Measurements from ENCODE around the gene PTGFRN. TPM values are rescaled to one million over a fixed set of nuclear protein-coding genes. Genes with fewer than 3 reads are reported as not detected.

PTGFRN gene
- total RNA-seq, 1 donor from 2014 or later = 99.6 TPM

DNA sequence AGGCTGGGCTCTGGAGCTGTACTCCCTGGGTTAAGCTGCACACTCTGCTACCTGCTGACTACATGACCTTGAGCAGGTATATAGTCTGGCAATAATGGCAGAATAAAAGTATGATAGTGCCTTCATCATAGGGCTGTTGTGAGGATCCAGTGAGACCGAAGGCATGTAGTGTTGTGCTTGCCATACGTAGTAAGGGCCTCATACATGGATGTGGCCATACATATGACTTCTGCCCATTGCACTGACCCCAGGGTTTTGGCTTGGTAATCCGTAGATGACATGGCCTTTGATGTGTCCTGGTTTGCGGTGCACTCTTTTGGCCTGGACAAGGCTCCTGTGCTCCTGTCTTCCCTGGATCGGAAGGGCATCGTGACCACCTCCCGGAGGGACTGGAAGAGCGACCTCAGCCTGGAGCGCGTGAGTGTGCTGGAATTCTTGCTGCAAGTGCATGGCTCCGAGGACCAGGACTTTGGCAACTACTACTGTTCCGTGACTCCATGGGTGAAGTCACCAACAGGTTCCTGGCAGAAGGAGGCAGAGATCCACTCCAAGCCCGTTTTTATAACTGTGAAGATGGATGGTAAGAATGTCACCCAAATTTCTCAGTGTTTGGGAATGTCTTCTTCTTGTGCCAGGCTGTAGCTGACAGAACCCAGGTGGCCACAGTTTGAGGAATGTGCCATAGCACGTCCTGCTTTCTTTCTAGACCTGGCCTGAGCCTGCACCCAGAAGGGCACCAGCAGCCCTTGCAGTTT lies 74.9 kb downstream of the PTGFRN start:
- DNase-seq (peak; percentile 40), ATAC-seq (peak; percentile 74)
- intact Hi-C loops (cut with micrococcal nuclease) = no loop called here

DNA sequence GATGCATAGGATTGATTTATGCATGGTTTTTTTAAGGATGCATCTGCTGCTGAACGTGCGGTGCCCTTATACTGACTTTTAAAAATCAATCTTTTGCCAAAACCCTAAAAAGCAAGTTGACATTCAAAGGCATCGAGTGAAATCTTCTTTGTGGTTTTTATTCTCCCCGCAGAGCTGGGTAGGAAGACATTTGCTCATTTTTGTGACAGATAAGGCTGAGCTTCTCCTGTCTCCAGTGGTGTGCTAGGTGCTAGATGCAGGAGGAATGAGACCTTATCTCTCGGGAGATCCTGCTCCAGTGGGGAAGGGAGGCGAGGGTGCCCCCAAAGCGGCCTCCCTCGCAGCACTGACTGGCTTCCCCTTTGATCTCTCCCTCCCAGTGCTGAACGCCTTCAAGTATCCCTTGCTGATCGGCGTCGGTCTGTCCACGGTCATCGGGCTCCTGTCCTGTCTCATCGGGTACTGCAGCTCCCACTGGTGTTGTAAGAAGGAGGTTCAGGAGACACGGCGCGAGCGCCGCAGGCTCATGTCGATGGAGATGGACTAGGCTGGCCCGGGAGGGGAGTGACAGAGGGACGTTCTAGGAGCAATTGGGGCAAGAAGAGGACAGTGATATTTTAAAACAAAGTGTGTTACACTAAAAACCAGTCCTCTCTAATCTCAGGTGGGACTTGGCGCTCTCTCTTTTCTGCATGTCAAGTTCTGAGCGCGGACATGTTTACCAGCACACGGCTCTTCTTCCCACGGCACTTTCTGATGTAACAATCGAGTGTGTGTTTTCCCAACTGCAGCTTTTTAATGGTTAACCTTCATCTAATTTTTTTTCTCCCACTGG lies 76.9 kb downstream of the PTGFRN start:
- no peak for ATAC-seq
- DNase-seq = no peak
- intact Hi-C loops (cut with micrococcal nuclease) = no loop called here

- intact Hi-C loops (cut with micrococcal nuclease) = no loop called here
- no peak for DNase-seq
- no peak for ATAC-seq
Observed at GRCh38 chr1:116987256-116987555, 77.5 kb downstream of the PTGFRN start.

DNA sequence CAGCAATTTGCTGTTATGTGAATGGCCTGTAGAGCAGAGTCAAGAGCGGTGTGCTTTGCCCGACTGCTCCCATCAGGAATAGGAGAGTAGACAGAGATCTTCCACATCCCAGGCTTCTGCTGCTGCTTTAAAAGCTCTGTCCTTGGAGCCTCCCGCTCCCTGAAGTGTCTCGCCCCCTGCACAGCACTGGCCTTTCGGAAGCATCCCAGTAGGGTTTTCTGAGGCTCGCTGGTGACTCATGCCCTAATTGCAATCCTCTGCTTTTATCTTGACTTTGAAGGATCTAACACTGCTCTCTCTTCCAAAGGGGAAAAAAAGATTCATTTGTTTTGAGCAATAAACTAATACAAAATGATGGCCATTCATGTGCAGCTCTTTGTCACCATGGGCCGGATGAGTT lies 78.5 kb downstream of the PTGFRN start:
- intact Hi-C loops (cut with micrococcal nuclease) = no loop called here
- DNase-seq (peak; percentile 58), ATAC-seq (peak; percentile 27)

DNA sequence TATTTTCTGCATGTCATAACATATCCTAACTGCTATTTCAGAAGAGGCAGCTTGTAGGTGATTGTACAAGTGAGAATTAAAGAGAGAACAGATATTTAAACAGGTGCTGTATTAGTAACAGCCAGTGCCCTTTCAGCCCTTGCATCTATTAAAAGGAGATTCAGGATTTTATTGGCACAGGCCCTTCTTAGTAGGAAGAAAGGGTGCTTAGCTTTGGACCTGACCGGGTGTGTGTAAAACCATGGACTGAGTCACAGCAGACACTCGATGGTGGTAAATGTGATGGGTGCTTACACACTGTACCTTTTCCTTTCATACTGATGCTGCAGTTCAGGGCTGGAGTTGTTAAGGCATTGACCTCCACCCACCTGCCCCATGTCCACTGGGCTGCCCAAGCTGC lies 79.2 kb downstream of the PTGFRN start:
- DNase-seq (no peak), ATAC-seq (no peak)
- intact Hi-C loops (cut with micrococcal nuclease) = no loop called here

DNA sequence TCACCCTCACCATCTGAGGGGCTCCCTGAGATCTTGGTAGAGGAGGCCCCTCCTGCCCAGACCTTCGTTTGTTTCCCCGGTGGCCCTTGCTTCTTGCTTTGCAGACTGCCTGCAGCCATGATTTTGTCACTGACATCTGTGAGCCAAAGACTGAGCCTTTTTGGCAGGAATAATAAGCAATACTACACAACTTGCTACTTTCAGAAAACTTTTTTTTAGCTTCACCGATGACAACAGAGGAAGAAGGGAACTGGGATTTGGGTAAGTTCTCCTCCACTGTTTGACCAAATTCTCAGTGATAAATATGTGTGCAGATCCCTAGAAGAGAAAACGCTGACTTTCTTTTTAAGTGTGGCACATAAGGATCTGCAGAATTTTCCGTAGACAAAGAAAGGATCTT lies 80.1 kb downstream of the PTGFRN start:
- DNase-seq (no peak), ATAC-seq (peak; percentile 47)
- intact Hi-C loops (cut with micrococcal nuclease) = no loop called here

- peak; percentile 91 for ATAC-seq
- peak; percentile 91 for DNase-seq
- intact Hi-C loops (cut with micrococcal nuclease) = no loop called here
Observed at GRCh38 chr1:116990612-116991151, 81.0 kb downstream of the PTGFRN start.

DNA sequence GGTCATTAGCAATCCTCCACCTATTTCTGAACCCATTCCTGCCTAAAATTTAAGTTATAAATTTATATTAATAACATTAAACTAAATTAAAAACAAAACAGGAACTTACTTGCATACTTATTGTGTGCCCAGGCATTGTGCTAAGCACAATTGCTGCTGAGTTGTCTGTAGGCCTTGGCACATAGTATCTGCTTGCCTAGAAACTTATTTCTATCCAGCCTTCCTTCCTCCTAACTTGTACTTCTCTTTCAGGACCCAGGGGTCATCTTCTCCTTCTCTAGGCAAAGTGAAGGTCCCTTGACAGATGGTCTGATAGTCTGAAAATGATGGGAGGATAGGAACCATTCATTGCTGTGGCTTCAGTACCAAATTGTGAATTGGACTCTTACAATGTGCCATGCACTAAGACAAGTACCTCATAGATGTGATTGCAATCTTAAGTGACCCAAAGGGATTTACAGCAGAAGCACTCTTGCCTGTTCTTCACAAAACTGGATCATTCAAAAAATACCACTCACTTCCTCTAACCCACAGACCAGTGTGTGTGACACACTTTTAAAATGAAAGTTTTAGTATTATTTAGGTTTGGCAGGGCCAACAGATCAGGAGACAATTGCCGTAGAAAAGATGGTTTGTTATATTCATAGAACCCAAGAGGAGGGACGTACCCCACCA lies 81.6 kb downstream of the PTGFRN start:
- ATAC-seq = peak; percentile 3
- intact Hi-C loops (cut with micrococcal nuclease) = no loop called here

DNA sequence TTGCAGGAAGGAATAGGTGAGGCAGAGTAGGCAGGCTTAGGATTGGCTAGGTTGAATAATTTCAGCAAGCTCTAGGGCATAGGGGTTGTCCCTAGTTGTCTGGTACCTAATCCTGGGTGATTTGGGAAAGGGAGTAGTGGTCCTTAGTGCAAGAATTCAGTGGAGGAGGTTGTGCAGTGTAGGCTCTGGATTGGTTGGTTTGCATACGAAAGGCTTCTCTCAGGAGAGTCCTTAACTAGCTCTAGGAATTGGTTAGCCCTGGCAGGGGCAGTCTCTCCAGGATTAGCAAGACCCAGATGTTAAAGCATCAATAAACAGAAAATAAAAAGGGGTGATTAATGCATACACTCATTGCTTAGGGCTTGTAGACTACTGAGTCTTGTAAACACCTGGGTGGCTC lies 82.2 kb downstream of the PTGFRN start:
- intact Hi-C loops (cut with micrococcal nuclease) = no loop called here
- ATAC-seq (no peak), DNase-seq (no peak)

More for the DNA sequence above, 81.6 kb downstream of the PTGFRN start:
- DNase-seq = no peak

GRCh38 chr1:116993286-116993685 lies 83.6 kb downstream of the PTGFRN start:
- no peak for DNase-seq
- no peak for ATAC-seq
- intact Hi-C loops (cut with micrococcal nuclease) = no loop called here

DNA sequence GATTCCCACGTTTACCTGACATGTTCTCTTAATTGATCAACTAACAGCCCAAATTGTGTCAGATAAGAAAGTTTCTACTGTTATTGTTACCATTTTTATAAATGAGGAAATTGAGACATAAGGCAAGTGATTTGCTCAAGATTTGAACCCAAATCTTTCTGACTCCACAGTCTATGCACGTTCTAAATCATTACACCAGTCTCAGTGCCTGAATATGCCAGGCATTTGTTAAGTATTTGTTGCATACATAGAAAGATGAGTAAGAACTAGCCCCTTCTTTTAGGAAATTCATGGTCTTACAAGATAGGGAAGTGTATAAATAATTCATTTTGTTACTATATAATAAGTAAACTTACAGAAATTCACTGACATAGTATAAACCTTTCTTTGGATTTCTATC lies 84.7 kb downstream of the PTGFRN start:
- DNase-seq (no peak), ATAC-seq (no peak)
- intact Hi-C loops (cut with micrococcal nuclease) = no loop called here

DNA sequence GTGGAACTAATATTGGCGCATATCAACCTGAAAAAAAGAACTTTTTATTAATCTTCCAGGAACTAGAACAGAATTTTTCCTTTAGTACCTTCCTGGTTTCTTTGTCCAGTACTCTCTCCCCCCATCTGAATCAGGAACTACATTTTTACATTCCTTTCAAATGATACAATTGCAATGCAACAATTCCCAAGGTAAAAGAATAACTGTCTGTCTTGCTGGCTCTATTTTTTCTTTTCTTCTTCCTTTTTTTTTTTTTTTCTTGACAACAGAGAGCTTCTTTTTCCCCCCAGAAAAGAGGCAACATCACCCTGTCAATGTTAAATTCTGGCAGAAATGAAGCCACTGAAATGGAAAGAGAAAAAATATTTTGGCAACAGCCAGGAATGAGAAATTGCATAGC lies 87.3 kb downstream of the PTGFRN start:
- DNase-seq = no peak
- intact Hi-C loops (cut with micrococcal nuclease) = no loop called here
- ATAC-seq = peak; percentile 22

DNA sequence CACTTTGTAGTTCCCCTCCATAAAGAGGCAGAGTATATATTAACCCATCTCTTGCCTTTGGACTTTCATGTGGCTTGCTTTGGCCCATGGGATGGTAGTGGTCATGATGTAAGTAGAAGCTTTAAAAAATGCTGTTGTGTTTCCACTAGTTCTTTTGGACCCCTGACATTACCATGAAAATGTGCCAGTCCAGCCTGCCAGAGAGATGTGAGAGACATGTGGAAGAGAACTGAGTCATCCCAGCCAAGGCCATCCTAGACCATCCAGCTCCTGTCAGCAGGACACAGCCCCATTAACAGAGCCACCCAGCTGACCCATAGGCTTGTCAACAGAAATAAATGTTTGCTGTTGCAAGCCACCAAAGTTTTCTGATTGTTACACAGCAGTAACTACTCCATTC lies 87.9 kb downstream of the PTGFRN start:
- intact Hi-C loops (cut with micrococcal nuclease) = no loop called here
- ATAC-seq = peak; percentile 37
- DNase-seq = no peak

GRCh38 chr1:116999596-116999995 lies 89.9 kb downstream of the PTGFRN start:
- intact Hi-C loops (cut with micrococcal nuclease) = no loop called here
- ATAC-seq (no peak), DNase-seq (no peak)

GRCh38 chr1:117000142-117000541 lies 90.4 kb downstream of the PTGFRN start:
- intact Hi-C loops (cut with micrococcal nuclease) = no loop called here

GRCh38 chr1:117001254-117001927 lies 91.7 kb downstream of the PTGFRN start, which contains the start of gene CD101:
TSS of gene CD101 (plus strand) at chr1:117001760. CDS start at chr1:117001818, 58 bp downstream.
- DNase-seq (no peak), ATAC-seq (no peak)
- intact Hi-C loops (cut with micrococcal nuclease) = no loop called here

More at GRCh38 chr1:117000142-117000541, 90.4 kb downstream of the PTGFRN start:
- no peak for ATAC-seq
- DNase-seq = no peak

DNA sequence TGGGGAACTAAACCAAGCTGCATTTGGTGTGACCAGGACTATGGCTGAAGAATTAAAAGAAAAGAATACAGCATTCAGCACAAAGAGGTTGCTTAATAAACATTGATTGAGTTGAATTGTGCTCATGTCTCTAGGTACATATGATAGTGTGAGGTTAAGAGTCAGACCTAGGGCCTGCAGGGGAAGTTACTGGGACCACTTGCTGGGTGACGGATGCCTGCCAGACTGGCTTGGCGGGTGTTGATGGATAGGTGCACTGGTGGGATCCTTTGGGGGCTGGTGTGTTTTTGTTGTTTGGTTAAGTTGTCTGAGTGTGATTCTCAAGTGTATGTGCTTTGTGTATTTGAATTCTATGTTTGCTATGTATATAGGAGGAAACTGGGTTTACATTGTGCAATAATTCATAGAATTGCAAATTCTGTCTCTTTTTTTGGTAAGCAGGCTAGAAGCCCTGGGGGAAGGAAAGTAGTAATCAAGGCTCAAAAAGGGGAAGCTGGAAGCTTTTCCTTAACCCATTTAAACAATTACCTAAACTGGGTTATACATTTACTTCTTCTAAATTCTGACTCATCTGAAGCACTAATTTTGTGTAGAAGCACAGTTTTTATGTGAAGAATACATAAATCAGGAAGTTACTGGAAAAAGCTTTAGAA lies 93.6 kb downstream of the PTGFRN start:
- intact Hi-C loops (cut with micrococcal nuclease) = no loop called here
- DNase-seq (no peak), ATAC-seq (peak; percentile 39)

GRCh38 chr1:117007719-117008013 lies 98.0 kb downstream of the PTGFRN start:
- DNase-seq = no peak
- no peak for ATAC-seq
- intact Hi-C loops (cut with micrococcal nuclease) = no loop called here

DNA sequence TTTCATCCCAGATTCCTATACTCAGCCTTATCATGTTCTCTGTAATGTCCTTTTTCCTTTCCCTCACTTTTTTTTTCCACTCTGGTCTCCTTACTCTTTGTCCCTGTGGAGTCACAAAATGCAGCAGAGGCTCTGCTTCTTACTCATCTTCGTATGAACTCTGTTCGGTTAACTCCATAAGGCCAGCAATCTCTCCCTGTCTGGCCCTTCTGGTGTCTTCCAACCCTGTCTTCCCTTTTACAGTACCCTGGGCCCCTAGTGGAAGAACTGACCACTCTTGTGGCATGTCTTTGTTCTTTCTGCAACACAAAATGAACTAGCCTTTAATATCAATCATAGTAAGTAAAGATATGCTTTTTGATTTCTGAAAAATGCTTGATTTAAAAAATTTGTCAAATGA lies 98.9 kb downstream of the PTGFRN start:
- DNase-seq = no peak
- intact Hi-C loops (cut with micrococcal nuclease) = no loop called here
- no peak for ATAC-seq
